Type B pancreatic cell (in vitro differentiated cells): ENCODE results near the gene PABPC1L. TPM values are rescaled to one million over a fixed set of nuclear protein-coding genes. Genes with fewer than 3 reads are reported as not detected.

Experiments used
- DNase-seq: peaks from one replicate; pipeline ENCODE4 v3.0.0; 2021; ENCODE audit warnings: mixed read lengths; ENCODE audit not compliant: unreplicated experiment; ENCODE audit errors: extremely low spot score
- H3K27ac Mint-ChIP-seq: 2 replicates; pipeline ENCODE4 v1.8.0; 2021; ENCODE audit warnings: mild to moderate bottlenecking, mixed read lengths
- H3K27me3 Mint-ChIP-seq: 2 replicates; pipeline ENCODE4 v1.8.0; 2021; ENCODE audit warnings: mixed read lengths
- H3K36me3 Mint-ChIP-seq: 2 replicates; pipeline ENCODE4 v1.8.0; 2021; ENCODE audit warnings: mixed read lengths
- H3K4me1 Mint-ChIP-seq: one replicate; pipeline ENCODE4 v1.8.0; 2021; ENCODE audit warnings: mixed read lengths; ENCODE audit not compliant: unreplicated experiment
- H3K4me3 Mint-ChIP-seq: 2 replicates; pipeline ENCODE4 v1.8.0; 2021; ENCODE audit warnings: mild to moderate bottlenecking, mixed read lengths
- H3K9me3 Mint-ChIP-seq: 2 replicates; pipeline ENCODE4 v1.8.0; 2021; ENCODE audit warnings: mixed read lengths
- total RNA-seq: library from RNA; stranded (reverse); gene quantifications from 2 replicates; pipeline ENCODE4 v1.2.1, GENCODE V29; 2021; ENCODE audit warnings: low replicate concordance
- TF ChIP-seq, protein P1 (sequence below): fragments of 200-600 bp; sonication (generic); conservative IDR thresholded peaks from 2 replicates; pipeline ENCODE4 v1.5.0; 2021; ENCODE audit warnings: antibody characterized with exemption, mild to moderate bottlenecking

Gene PABPC1L
- total RNA-seq, 1 donor from 2014 or later = 83.4 TPM

DNA sequence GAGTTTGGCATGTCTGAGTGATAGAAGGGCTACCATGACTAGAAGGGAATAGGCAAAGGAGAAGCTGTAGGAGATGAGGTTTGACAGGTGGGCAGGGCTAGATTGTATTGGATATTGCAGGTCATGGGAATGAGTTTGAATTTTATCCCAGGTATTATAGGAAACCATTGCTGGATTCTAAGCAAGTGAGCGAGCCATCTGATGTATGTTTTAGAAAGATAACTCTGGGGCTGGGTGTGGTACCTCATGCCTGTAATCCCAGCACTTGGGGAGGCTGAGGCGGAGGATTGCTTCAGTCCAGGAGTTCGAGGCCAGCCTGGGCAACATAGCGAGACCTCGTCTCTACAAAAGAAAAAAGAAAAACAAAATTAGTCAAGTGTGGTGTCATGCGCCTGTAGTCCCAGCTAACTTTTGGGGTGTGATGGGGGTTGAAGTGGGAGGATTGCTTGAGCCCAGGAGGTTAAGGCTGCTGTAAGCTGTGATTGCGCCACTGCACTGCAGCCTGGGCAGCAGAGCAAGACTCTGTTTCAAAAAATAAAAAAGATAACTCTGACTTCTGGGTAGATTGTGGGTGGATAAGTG is 73.3 kb downstream of the PABPC1L start:
- TF ChIP-seq, protein P1, sequence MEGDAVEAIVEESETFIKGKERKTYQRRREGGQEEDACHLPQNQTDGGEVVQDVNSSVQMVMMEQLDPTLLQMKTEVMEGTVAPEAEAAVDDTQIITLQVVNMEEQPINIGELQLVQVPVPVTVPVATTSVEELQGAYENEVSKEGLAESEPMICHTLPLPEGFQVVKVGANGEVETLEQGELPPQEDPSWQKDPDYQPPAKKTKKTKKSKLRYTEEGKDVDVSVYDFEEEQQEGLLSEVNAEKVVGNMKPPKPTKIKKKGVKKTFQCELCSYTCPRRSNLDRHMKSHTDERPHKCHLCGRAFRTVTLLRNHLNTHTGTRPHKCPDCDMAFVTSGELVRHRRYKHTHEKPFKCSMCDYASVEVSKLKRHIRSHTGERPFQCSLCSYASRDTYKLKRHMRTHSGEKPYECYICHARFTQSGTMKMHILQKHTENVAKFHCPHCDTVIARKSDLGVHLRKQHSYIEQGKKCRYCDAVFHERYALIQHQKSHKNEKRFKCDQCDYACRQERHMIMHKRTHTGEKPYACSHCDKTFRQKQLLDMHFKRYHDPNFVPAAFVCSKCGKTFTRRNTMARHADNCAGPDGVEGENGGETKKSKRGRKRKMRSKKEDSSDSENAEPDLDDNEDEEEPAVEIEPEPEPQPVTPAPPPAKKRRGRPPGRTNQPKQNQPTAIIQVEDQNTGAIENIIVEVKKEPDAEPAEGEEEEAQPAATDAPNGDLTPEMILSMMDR = no peak
- Mint-ChIP-seq H3K9me3 (no peaks in the 10 kb centered on the region), H3K4me3 (no peak overlapping the region), H3K36me3 (peaks cover 13% of the 10 kb centered on the region), H3K27me3 (no peaks in the 10 kb centered on the region), H3K27ac (no peak overlapping the region), H3K4me1 (no peaks in the 10 kb centered on the region)
- DNase-seq = no peak

DNA sequence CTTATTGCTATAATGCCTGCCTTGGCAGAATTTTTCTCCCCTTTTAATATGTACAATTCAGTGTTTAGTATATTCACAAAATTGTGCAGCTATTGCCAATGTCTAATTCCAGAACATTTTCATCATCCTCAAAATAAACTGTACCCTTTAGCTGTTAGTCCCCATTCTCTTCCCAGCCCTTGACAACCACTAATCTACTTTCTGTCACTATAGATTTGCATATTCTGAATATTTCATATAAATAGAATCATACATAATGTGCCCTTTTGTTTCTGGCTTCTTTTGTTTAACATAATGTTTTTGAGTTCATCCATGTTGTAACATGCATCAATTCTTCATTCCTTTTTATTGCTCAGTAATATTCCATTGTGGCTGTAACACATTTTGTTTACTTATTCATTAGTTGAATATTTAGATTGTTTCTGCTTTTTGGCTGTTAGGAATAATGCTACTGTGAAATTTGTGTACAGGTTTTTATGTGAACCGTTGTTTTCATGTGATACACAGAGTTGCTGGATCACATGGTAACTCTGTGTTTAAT is 78.8 kb downstream of the PABPC1L start:
- no peak overlapping the region for H3K4me3 Mint-ChIP-seq
- H3K9me3 Mint-ChIP-seq = no peaks in the 10 kb centered on the region
- TF ChIP-seq, protein P1 = no peak
- no peaks in the 10 kb centered on the region for H3K27me3 Mint-ChIP-seq
- peaks cover 13% of the 10 kb centered on the region for H3K36me3 Mint-ChIP-seq
- DNase-seq = no peak
- H3K4me1 Mint-ChIP-seq = peaks cover 6% of the 10 kb centered on the region
- no peak overlapping the region for H3K27ac Mint-ChIP-seq

Other genes with a start within 250 kb of the PABPC1L start
- gene CCN5, start 194.7 kb upstream of the PABPC1L start, total RNA-seq = not detected in 2 replicates
- gene KCNK15, start 164.2 kb upstream of the PABPC1L start, total RNA-seq = 0.31 and 0.36 TPM in 2 replicates
- gene RIMS4, start 99.5 kb upstream of the PABPC1L start, total RNA-seq = 3.6 and 7.5 TPM in 2 replicates
- gene YWHAB, start 24.4 kb upstream of the PABPC1L start, total RNA-seq = 153 and 183 TPM in 2 replicates
- 42.8 and 58.2 TPM in 2 replicates for gene TOMM34, start 50.3 kb downstream of the PABPC1L start, total RNA-seq
- gene STK4, start 56.5 kb downstream of the PABPC1L start, total RNA-seq = 28.3 and 32.6 TPM in 2 replicates
- gene KCNS1, start 191.1 kb downstream of the PABPC1L start, total RNA-seq = 2.2 and 3.5 TPM in 2 replicates
- gene WFDC5, start 205.1 kb downstream of the PABPC1L start, total RNA-seq = 0.41 and 0.74 TPM in 2 replicates
- not detected in 2 replicates for gene WFDC12, start 214.4 kb downstream of the PABPC1L start, total RNA-seq